Neural progenitor cell (in vitro differentiated cells): Measurements from ENCODE around the gene MOSMO. TPM values are rescaled to one million over a fixed set of nuclear protein-coding genes. Genes with fewer than 3 reads are reported as not detected.

Experiments used
- DNase-seq: peaks from one replicate; pipeline ENCODE4 v3.0.0-alpha.2; 2016; ENCODE audit warnings: low spot score
- H2AFZ ChIP-seq: fragments of 200-600 bp; sonication (generic); replicated peaks from 2 replicates; pipeline ENCODE4 v1.6.1; 2016; ENCODE audit warnings: antibody characterized with exemption
- H3F3A ChIP-seq: fragments of 200-600 bp; sonication (generic); 2 replicates; pipeline ENCODE4 v1.6.1; 2016; ENCODE audit warnings: antibody characterized with exemption, low read depth
- H3K27ac ChIP-seq: fragments of 200-600 bp; sonication (generic); 2 replicates; pipeline ENCODE4 v1.5.1; 2016; ENCODE audit warnings: mild to moderate bottlenecking
- H3K27me3 ChIP-seq: fragments of 200-600 bp; sonication (generic); 2 replicates; pipeline ENCODE4 v1.6.1; 2016; ENCODE audit warnings: mild to moderate bottlenecking, moderate library complexity
- H3K36me3 ChIP-seq: fragments of 200-600 bp; sonication (generic); 2 replicates; pipeline ENCODE4 v1.5.1; 2016
- H3K4me1 ChIP-seq: fragments of 200-600 bp; sonication (generic); 2 replicates; pipeline ENCODE4 v1.6.1; 2016; ENCODE audit warnings: mixed run types
- H3K4me2 ChIP-seq: fragments of 200-600 bp; sonication (generic); 2 replicates; pipeline ENCODE4 v1.6.1; 2016
- H3K4me3 ChIP-seq: fragments of 200-600 bp; sonication (generic); 2 replicates; pipeline ENCODE4 v1.5.1; 2016
- H3K79me2 ChIP-seq: fragments of 200-600 bp; sonication (generic); 2 replicates; pipeline ENCODE4 v1.6.1; 2016; ENCODE audit warnings: low read depth
- H3K9ac ChIP-seq: fragments of 200-600 bp; sonication (generic); 2 replicates; pipeline ENCODE4 v1.6.1; 2016
- H3K9me3 ChIP-seq: fragments of 200-600 bp; sonication (generic); 2 replicates; pipeline ENCODE4 v1.5.1; 2016; ENCODE audit warnings: low read depth
- H4K20me1 ChIP-seq: fragments of 200-600 bp; sonication (generic); 2 replicates; pipeline ENCODE4 v1.6.1; 2016; ENCODE audit warnings: low read depth
- H3K27ac Mint-ChIP-seq: 3 replicates; pipeline ENCODE4 v1.8.0; 2021; ENCODE audit warnings: mixed read lengths
- H3K27me3 Mint-ChIP-seq: 2 replicates; pipeline ENCODE4 v1.8.0; 2022; ENCODE audit warnings: low read depth, mild to moderate bottlenecking, inconsistent platforms, moderate library complexity, mixed read lengths; ENCODE audit not compliant: insufficient read depth
- H3K36me3 Mint-ChIP-seq: 3 replicates; pipeline ENCODE4 v1.8.0; 2021; ENCODE audit warnings: mixed read lengths
- H3K4me1 Mint-ChIP-seq: 3 replicates; pipeline ENCODE4 v1.8.0; 2021; ENCODE audit warnings: mixed read lengths
- H3K4me3 Mint-ChIP-seq: 3 replicates; pipeline ENCODE4 v1.8.0; 2021; ENCODE audit warnings: mild to moderate bottlenecking, moderate library complexity, mixed read lengths
- H3K9me3 Mint-ChIP-seq: 3 replicates; pipeline ENCODE4 v1.8.0; 2020; ENCODE audit warnings: mixed read lengths
- CTCF ChIP-seq: fragments of 200-600 bp; sonication (generic); IDR thresholded peaks from 2 replicates; pipeline ENCODE4 v1.5.1; 2017; ENCODE audit warnings: antibody characterized with exemption, mild to moderate bottlenecking
- EZH2 ChIP-seq: fragments of 200-600 bp; sonication (generic); IDR thresholded peaks from 2 replicates; pipeline ENCODE4 v1.6.1; 2017; ENCODE audit warnings: antibody characterized with exemption, mild to moderate bottlenecking, moderate library complexity
- EZH2phosphoT487 ChIP-seq: fragments of 200-600 bp; sonication (generic); IDR thresholded peaks from 2 replicates; pipeline ENCODE4 v1.6.1; 2017; ENCODE audit warnings: antibody characterized with exemption
- total RNA-seq: library from RNA; depleted of rRNA; stranded (reverse); fragments of >200 nt; gene quantifications from 2 replicates; pipeline ENCODE4 v1.2.3, GENCODE V29; 2015; ENCODE audit warnings: low replicate concordance

Gene MOSMO
- total RNA-seq, 1 donor from 2014 or later: 35.2 TPM

DNA sequence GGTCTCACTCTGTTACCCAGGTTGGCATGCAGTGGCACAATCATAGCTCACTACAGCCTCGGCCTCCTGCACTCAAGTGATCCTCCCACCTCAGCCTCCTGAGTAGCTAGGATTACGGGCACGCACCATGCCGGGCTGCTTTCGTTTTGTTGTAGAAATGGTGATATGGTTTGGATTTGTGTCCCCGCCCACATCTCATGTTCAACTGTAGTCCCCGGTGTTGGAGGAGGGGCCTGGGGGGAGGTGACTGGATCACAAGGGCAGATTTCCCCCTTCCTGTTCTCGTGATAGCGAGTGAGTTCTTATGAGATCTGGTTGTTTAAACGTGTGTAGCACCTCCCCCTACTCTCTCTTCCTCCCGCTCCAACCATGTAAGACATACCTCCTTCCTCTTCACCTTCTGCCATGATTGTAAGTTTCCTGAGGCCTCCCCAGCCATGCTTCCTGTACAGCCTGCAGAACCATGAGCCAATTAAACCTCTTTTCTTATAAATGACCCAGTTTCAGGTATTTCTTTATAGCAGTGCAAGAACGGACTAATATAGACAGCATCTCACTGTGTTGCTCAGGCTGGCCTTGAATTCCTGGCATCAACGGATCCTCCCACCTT lies 12.9 kb upstream of the MOSMO start:
- Mint-ChIP-seq H3K27me3 (peaks cover 5% of the 10 kb centered on the region), H3K4me1 (no peaks in the 10 kb centered on the region), H3K36me3 (no peaks in the 10 kb centered on the region), H3K27ac (no peak overlapping the region), H3K9me3 (no peaks in the 10 kb centered on the region), H3K4me3 (no peak overlapping the region)
- no peak for DNase-seq
- no peaks in the 10 kb centered on the region for H3K36me3 ChIP-seq
- H4K20me1 ChIP-seq: no peaks in the 10 kb centered on the region
- H3K4me3 ChIP-seq: no peak overlapping the region
- H3K9ac ChIP-seq: no peak overlapping the region
- H3K27ac ChIP-seq: no peak overlapping the region
- H2AFZ ChIP-seq: no peak overlapping the region
- H3K4me2 ChIP-seq: no peak overlapping the region
- H3K79me2 ChIP-seq: no peaks in the 10 kb centered on the region
- peaks cover 6% of the 10 kb centered on the region for H3K4me1 ChIP-seq
- H3F3A ChIP-seq: peaks cover 5% of the 10 kb centered on the region
- H3K9me3 ChIP-seq: no peaks in the 10 kb centered on the region
- no peaks in the 10 kb centered on the region for H3K27me3 ChIP-seq
- TF ChIP-seq EZH2 (no peak), EZH2phosphoT487 (no peak), CTCF (no peak)

DNA sequence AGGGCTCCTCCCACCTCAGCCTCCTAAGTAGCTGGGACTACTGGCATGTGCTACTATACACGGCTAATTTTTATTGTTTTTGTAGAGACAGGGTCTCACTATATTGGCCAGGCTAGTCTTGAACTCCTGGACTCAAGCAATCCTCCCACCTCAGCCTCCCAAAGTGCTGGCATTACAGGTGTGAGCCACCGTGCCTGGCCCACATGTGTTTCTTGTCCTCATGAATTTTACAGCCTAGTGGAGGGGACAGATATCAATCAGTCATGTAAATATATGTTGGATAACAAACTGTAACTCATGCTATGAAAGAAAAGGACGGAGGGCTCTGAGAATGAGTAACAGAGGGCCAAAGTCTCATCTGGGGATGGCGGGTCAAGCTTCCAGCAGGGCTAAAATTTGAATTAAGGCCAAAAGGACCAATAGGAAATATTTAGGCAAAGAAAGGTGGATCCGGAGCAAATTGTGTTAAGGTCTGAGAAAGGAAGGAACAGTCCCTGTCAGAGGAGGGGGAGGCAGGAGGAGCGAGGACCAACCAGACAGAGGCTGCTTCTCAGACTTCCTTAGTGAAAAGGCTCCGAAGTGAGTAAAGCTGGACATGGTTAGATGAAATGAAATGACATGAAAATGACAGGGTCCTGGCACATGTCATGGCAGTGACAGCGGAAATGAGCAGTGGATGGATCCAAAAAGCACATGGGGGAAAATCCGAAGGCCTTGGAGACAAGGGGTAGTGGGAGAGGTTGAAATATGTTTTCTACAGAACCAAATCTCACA lies 10.8 kb upstream of the MOSMO start:
- TF ChIP-seq CTCF (no peak), EZH2phosphoT487 (no peak), EZH2 (no peak)
- Histone ChIP-seq H3K4me3 (no peak overlapping the region), H3K79me2 (no peaks in the 10 kb centered on the region), H3K9me3 (no peaks in the 10 kb centered on the region), H2AFZ (no peak overlapping the region), H3K4me1 (no peaks in the 10 kb centered on the region), H3K36me3 (no peaks in the 10 kb centered on the region), H3K27ac (no peak overlapping the region), H3K4me2 (no peak overlapping the region), H3F3A (peaks cover 5% of the 10 kb centered on the region), H3K27me3 (no peaks in the 10 kb centered on the region), H3K9ac (no peak overlapping the region), H4K20me1 (no peaks in the 10 kb centered on the region)
- Mint-ChIP-seq H3K9me3 (no peaks in the 10 kb centered on the region), H3K36me3 (no peaks in the 10 kb centered on the region), H3K27ac (peak overlapping the region; percentile 33), H3K4me1 (peaks cover 3% of the 10 kb centered on the region), H3K4me3 (no peak overlapping the region), H3K27me3 (peaks cover 5% of the 10 kb centered on the region)
- DNase-seq: no peak

GRCh38 chr16:21997697-21998480 lies 10.0 kb upstream of the MOSMO start:
- Histone ChIP-seq H3K27ac (no peak overlapping the region), H4K20me1 (no peaks in the 10 kb centered on the region), H3K4me2 (no peak overlapping the region), H3F3A (peaks cover 5% of the 10 kb centered on the region), H3K9me3 (no peaks in the 10 kb centered on the region), H3K79me2 (no peaks in the 10 kb centered on the region), H3K36me3 (no peaks in the 10 kb centered on the region), H2AFZ (no peak overlapping the region), H3K27me3 (no peaks in the 10 kb centered on the region), H3K4me3 (no peak overlapping the region), H3K4me1 (no peaks in the 10 kb centered on the region), H3K9ac (no peak overlapping the region)
- DNase-seq: no peak
- H3K4me3 Mint-ChIP-seq: no peak overlapping the region
- TF ChIP-seq EZH2phosphoT487 (no peak), CTCF (no peak), EZH2 (no peak)
- H3K36me3 Mint-ChIP-seq: no peaks in the 10 kb centered on the region
- peaks cover 5% of the 10 kb centered on the region for H3K27me3 Mint-ChIP-seq
- H3K27ac Mint-ChIP-seq: no peak overlapping the region
- no peaks in the 10 kb centered on the region for H3K9me3 Mint-ChIP-seq
- H3K4me1 Mint-ChIP-seq: peaks cover 3% of the 10 kb centered on the region
